ENCODE measurements around the gene KY.
A peak's percentile ranks its signal among the peaks of the same experiment; 100 is the strongest.

Gene KY

GRCh38 chr3:134642445-134643149 is 8.2 kb downstream of the KY start:
- DNase-seq: peak; percentile 45

GRCh38 chr3:134641671-134642300 is 9.0 kb downstream of the KY start:
- DNase-seq: peak; percentile 30

- peak; percentile 74 for DNase-seq
Measured at GRCh38 chr3:134640872-134641470, 9.9 kb downstream of the KY start.

GRCh38 chr3:134640378-134640777 is 10.4 kb downstream of the KY start:
- DNase-seq: no peak

GRCh38 chr3:134638385-134639030 is 12.3 kb downstream of the KY start:
- peak; percentile 11 for DNase-seq

- peak; percentile 38 for DNase-seq
Measured at GRCh38 chr3:134636406-134636805, 14.4 kb downstream of the KY start.

GRCh38 chr3:134630506-134630905 is 20.3 kb downstream of the KY start:
- peak; percentile 50 for DNase-seq

- DNase-seq: peak; percentile 14
Measured at GRCh38 chr3:134628884-134629283, 21.9 kb downstream of the KY start.

- DNase-seq: peak; percentile 54
Measured at GRCh38 chr3:134627831-134628230, 23.0 kb downstream of the KY start.

- DNase-seq: peak; percentile 37
Measured at GRCh38 chr3:134625885-134626741, 24.7 kb downstream of the KY start.

GRCh38 chr3:134625462-134625861 is 25.4 kb downstream of the KY start:
- DNase-seq: peak; percentile 44

- DNase-seq: peak; percentile 20
Measured at GRCh38 chr3:134624537-134625287, 26.1 kb downstream of the KY start.

GRCh38 chr3:134623615-134624245 is 27.1 kb downstream of the KY start:
- DNase-seq: peak; percentile 30

GRCh38 chr3:134622806-134623365 is 27.9 kb downstream of the KY start:
- DNase-seq: peak; percentile 36

- DNase-seq: no peak
Measured at GRCh38 chr3:134621854-134622253, 29.0 kb downstream of the KY start.

- peak; percentile 37 for DNase-seq
Measured at GRCh38 chr3:134620476-134621115, 30.2 kb downstream of the KY start.

GRCh38 chr3:134619884-134620445 is 30.9 kb downstream of the KY start:
- DNase-seq: peak; percentile 39

GRCh38 chr3:134619301-134619615 is 31.6 kb downstream of the KY start:
- DNase-seq: no peak

- peak; percentile 35 for DNase-seq
Measured at GRCh38 chr3:134618478-134619300, 32.1 kb downstream of the KY start.
